Left ventricle myocardium superior (tissue), 1 donor: ENCODE data around the gene KLHL4. TPM values are rescaled to one million over a fixed set of nuclear protein-coding genes. Genes with fewer than 3 reads are reported as not detected.
"Not testable (repeated sequence)": the region's sequence is repeated elsewhere in the genome, so short reads cannot be mapped to it uniquely, and the experiment has no call there.

Experiments
- ATAC-seq: fragments of 200-7000 bp; cut with Tn5 transposase; one replicate; pipeline ENCODE4 v1.9.1; 2020; ENCODE audit warnings: mild to moderate bottlenecking, moderate library complexity
- DNase-seq: peaks from one replicate; pipeline ENCODE4 v3.0.0-alpha.2; 2020
- intact Hi-C: fragments of 100-400 bp; cut with micrococcal nuclease; formaldehyde crosslinking; loops from one replicate; pipeline ENCODE4 v1.11.0; 2022
- long read RNA-seq: library from polyadenylated mRNA; unstranded; transcript quantifications from one replicate; pipeline ENCODE4 v2.0.0, GENCODE V29; 2021
- total RNA-seq: library from RNA; stranded (reverse); fragmentation: NEBNext Ultra II Directional; extraction: Animal tissue kit (Norgen Biotek cat#: 25700); gene quantifications from one replicate; pipeline ENCODE4 v1.2.1, GENCODE V29; 2021
- donor health status: DM: no; HTN: yes; CAD: no; lungs with severe emphysema.

The KLHL4 gene, protein sequence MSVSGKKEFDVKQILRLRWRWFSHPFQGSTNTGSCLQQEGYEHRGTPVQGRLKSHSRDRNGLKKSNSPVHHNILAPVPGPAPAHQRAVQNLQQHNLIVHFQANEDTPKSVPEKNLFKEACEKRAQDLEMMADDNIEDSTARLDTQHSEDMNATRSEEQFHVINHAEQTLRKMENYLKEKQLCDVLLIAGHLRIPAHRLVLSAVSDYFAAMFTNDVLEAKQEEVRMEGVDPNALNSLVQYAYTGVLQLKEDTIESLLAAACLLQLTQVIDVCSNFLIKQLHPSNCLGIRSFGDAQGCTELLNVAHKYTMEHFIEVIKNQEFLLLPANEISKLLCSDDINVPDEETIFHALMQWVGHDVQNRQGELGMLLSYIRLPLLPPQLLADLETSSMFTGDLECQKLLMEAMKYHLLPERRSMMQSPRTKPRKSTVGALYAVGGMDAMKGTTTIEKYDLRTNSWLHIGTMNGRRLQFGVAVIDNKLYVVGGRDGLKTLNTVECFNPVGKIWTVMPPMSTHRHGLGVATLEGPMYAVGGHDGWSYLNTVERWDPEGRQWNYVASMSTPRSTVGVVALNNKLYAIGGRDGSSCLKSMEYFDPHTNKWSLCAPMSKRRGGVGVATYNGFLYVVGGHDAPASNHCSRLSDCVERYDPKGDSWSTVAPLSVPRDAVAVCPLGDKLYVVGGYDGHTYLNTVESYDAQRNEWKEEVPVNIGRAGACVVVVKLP
- 0.92 TPM for total RNA-seq
- long read RNA-seq, full-length matches to known transcripts: 1 of 1 reads
- long read RNA-seq, partial matches to known transcripts: 0 of 1 reads
- long read RNA-seq, other reads (novel, unspliced or antisense): 0 of 1 reads

GRCh38 chrX:87517571-87518141 is at the start of gene KLHL4:
TSS of gene KLHL4 (plus strand) at chrX:87517802. CDS start at chrX:87517894, 92 bp downstream.
- peak; percentile 68 for ATAC-seq
- DNase-seq: no peak
- intact Hi-C loops: no loop called here

- ATAC-seq (no peak), DNase-seq (no peak)
- intact Hi-C loops: no loop called here
Measured at GRCh38 chrX:87468941-87469340, 48.7 kb upstream of the KLHL4 start.

DNA sequence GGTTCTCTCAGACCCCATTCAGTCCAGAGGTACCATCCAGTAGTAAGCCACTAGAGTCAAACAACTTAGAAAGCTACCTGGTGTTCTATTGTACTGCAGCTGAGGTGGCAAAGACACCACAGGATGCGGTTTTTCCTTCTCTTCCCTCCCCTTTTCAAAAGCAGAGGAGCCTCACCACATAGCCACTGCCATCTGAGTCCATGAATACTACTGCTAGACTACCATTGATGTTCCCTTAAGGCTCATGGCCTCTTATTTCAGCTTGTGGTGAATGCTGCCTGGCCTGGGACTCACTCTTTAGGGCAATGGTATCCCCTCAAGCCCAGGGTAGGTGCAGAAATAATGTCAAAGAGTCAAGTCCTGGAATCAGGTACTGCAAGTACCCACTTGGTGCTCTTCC is 41.8 kb upstream of the KLHL4 start:
- no peak for ATAC-seq
- intact Hi-C loops: no loop called here
- DNase-seq: no peak

DNA sequence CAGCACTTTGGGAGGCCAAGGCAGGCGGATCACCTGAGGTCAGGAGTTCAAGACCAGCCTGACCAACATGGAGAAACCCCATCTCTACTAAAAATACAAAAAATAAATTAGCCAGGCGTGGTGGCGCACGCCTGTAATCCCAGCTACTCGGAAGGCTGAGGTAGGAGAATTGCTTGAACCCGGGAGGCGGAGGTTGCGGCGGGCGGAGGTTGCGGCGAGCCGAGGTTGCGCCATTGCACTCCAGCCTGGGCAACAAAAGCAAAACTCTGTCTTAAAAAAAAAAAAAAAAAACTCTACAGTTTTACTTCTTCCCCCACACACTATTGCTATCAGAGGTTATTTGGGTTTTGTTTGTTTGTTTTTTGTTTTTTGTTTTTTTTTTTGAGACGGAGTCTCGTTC is 38.9 kb upstream of the KLHL4 start:
- intact Hi-C loops, DNase-seq, ATAC-seq: not testable (repeated sequence)

DNA sequence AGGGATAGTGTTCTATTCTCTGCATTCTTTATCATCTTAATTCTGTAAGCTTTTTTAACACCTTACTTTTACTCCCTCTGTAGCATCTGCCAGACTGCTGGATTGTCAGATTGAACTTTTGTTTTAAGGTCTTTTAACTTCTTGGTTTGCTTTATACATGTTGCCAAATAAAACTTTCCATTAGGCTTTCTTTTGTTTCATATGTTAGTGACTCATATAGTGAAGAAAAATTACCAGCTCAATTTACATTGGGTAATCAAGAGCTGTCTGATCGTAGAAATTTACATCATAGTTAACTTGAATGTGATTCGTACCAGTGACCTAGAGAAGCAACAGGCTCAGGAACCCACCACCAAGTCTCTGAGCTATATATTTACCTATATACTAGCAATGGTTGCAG is 28.5 kb upstream of the KLHL4 start:
- no peak for ATAC-seq
- intact Hi-C loops: no loop called here
- no peak for DNase-seq

DNA sequence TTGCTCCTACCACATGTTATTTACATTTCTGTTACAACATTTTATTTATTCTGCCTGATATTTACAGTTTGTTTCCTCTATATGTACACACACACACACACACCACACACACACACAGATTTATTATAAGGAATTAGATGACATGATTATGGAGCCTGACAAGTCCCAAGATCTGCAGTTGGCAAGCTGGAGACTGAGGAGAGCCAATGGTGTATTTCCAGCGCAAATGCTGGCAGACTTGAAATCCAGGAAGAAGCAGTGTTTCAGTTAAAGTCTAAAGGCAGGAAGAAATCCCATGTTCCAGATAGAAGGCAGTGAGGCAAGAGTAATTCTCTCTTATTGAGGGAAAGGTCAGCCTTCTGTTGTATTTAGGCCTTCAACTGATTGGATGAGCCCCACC is 1.8 kb upstream of the KLHL4 start:
- DNase-seq: no peak
- ATAC-seq: no peak
- intact Hi-C loops: no loop called here

DNA sequence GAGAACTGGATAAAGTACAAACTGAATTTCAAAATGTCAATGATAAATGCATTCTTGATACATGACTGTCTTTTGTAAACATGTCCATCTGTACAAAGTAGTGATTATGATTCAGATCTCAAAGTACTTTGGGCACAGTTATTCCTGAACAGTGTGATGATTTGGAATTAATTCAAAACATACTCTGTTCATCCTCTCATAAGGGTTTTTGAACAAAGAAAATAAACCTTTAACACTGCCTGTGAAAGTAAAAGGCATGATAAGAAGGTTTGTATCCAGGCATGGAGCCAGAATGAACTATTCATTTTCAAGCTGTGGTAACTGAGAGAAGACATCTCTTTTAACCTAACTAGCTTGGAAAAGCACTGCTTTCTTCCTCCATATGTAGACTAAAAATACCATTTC is 883 bp upstream of the KLHL4 start:
- intact Hi-C loops: no loop called here
- no peak for ATAC-seq

GRCh38 chrX:87518504-87518903 is 902 bp downstream of the KLHL4 start:
- ATAC-seq (no peak), DNase-seq (no peak)
- intact Hi-C loops: no loop called here

More for the DNA sequence above, 883 bp upstream of the KLHL4 start:
- no peak for DNase-seq

DNA sequence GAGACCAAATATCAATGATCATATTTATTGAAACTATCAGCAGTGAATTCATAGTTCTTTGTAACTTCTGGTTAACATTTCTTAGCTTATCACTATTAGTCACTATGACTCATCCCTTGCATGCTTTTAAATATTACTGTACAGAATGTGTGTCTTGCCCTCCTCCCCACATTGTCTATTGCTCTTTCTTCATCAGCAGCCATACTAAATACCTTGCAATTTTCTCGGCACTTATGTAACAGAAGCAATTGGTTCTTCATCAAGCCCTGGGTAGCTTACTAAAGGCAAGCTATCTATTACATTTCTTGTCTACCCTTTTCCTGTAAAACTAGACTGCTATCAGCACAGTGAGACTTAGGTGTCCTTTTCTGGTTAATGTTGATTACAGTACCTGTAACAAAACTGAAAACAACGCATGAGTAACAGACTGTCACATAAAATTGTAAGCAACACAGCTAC is 8.2 kb downstream of the KLHL4 start:
- intact Hi-C loops: no loop called here
- ATAC-seq (no peak), DNase-seq (no peak)

- DNase-seq (no peak), ATAC-seq (no peak)
- intact Hi-C loops: no loop called here
Measured at GRCh38 chrX:87526281-87526680, 8.7 kb downstream of the KLHL4 start.

- ATAC-seq: no peak
- no peak for DNase-seq
- intact Hi-C loops: no loop called here
Measured at GRCh38 chrX:87528487-87528886, 10.9 kb downstream of the KLHL4 start.

- ATAC-seq (no peak), DNase-seq (no peak)
- intact Hi-C loops: no loop called here
Measured at GRCh38 chrX:87571964-87572363, 54.4 kb downstream of the KLHL4 start.

DNA sequence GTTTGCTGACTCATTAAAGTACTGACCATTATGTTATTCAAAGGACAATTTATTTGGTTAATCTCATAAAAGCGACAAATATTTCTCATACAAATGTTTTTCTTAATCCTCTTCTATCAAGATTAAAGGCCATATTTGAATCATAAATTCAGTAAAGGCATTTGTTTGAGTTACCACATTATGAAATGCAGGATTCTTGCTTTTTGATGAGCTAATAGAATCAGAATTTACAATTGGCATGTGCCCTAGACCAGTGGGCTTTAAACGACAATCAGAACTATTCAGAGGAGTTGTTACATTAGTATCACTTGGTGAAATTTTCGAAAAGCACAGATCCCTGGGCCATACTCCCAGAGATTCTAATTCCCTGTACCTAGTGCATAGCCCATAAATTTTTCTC is 55.3 kb downstream of the KLHL4 start:
- no peak for ATAC-seq
- intact Hi-C loops: no loop called here
- no peak for DNase-seq

DNA sequence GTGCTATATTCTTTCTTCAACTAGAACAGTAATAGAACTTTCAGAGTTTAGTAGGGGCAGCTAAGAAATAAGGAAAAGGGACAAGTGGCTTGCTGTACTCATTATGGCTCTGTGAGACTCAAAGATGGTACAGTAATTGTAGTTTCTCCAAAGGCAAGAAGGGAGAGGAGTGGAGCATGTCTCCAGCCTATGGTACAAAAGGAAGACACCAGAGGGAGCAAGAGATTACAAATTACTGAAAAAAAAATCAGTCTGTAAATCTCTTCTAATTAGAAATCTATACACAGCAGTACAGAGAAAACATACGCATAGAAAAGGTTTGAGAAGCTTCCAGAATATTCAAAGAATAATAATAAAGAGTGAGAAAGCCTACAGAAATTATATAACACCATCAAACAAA is 61.4 kb downstream of the KLHL4 start:
- ATAC-seq (no peak), DNase-seq (no peak)
- intact Hi-C loops: no loop called here

DNA sequence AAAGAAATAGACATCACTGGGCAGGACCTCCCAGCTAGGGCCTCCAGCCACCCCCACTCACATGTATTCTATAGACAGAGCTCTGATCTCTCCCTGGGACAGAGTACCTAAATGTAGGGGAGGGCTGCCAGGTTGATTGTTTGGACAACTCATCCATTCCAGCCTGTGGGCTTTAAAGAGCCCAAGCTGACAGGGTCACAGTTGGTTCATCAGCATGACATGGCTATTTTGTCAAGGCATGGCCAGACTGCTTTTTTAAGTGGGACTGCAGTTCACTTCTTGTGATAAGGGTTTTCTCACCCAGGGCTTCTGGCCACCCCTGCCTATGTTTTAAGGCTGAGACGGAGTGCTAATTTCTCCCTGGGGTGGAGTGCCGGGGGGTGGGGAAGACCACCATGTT is 63.3 kb downstream of the KLHL4 start:
- intact Hi-C loops: no loop called here
- ATAC-seq: no peak
- no peak for DNase-seq

DNA sequence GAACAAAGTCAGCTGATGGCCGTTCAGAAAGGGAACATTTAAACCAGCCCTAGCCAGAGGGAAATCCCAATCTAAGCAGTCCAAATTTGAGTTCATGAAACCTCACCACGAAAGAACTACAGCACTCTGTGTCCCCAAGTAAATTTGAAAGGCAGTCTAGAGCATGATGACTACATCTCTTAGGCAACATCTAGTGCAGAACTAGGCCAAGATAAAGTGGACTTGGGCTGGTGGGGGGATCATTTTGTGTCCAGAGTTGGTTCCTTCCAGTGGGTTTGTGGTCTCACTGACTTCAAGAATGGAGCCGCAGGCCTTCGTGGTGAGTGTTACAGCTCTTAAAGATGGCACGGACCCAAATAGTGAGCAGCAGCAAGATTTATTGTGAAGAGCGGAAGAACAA is 64.9 kb downstream of the KLHL4 start:
- DNase-seq (no peak), ATAC-seq (no peak)
- intact Hi-C loops: no loop called here

DNA sequence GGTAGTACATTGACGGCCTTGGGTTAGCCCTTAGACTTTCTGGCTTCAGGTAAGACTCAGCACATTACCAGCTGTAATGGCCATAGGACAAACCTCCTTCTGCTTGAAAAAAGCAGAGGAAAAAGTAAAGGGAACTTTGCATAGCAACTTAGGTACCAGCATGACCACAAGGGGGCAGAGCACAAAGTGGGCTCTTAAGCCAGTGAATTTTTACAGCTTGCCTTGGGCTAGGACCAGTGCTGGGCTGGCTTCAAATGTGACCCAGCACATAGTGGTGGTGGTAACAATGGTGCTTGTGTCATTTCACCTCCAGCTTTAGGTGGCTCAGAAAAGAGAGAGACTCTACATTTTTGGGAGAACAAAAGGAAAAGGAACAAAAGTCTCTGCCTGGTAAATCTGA is 66.1 kb downstream of the KLHL4 start:
- intact Hi-C loops: no loop called here
- no peak for DNase-seq
- ATAC-seq: no peak

GRCh38 chrX:87616371-87616770 is 98.8 kb downstream of the KLHL4 start:
- intact Hi-C loops: no loop called here
- no peak for ATAC-seq

GRCh38 chrX:87621697-87622096 is 104.1 kb downstream of the KLHL4 start:
- intact Hi-C loops: no loop called here
- DNase-seq (no peak), ATAC-seq (no peak)

More at GRCh38 chrX:87616371-87616770, 98.8 kb downstream of the KLHL4 start:
- DNase-seq: no peak

DNA sequence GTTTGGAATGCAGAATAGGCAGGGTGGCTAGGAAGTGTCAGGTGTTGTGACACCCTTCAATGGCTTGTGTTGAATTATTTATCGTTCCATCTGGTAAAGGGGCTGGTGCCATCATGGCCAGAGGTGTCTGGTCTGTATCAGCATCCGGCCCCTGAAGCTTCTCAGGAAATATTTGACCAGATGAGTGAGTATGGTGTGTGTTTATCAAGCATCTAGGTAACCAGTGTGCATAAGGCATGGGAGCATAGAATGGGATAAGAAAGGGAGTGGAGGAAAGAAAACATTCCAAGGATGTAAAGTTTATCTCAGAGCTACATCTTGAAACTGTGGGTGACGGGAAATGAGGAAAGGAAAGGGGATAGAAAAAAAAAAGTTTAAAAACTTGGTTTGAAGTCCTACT is 109.4 kb downstream of the KLHL4 start:
- DNase-seq (no peak), ATAC-seq (no peak)
- intact Hi-C loops: no loop called here
